Measurements from ENCODE around the gene OBSCN.

DNA sequence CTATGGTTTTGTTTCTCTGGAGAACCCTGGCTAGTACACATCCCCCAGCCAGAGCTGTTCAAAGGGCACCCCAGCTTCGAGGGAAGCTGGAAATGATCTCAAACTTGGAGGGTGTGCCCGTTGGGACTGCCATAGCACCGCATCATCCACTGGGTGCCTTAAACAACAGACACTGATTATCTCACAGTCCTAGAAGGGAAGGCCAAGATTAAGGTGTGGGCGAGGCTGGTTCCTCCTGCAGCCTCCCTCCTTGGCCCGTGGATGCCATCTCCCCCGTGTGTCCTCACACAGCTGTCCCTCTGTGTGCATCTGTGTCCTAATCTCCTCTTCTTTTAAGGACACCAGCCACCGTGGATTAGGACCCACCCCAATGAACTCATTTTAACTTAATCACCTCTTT, 46.5 kb upstream of the OBSCN start:
- TF ChIP-seq EZH2 (IDR thresholded peaks at IDR 0.05; ENCODE audit: borderline replicate concordance, low read length): no peak
- TF ChIP-seq, protein P1, sequence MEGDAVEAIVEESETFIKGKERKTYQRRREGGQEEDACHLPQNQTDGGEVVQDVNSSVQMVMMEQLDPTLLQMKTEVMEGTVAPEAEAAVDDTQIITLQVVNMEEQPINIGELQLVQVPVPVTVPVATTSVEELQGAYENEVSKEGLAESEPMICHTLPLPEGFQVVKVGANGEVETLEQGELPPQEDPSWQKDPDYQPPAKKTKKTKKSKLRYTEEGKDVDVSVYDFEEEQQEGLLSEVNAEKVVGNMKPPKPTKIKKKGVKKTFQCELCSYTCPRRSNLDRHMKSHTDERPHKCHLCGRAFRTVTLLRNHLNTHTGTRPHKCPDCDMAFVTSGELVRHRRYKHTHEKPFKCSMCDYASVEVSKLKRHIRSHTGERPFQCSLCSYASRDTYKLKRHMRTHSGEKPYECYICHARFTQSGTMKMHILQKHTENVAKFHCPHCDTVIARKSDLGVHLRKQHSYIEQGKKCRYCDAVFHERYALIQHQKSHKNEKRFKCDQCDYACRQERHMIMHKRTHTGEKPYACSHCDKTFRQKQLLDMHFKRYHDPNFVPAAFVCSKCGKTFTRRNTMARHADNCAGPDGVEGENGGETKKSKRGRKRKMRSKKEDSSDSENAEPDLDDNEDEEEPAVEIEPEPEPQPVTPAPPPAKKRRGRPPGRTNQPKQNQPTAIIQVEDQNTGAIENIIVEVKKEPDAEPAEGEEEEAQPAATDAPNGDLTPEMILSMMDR (IDR thresholded peaks at IDR 0.05; ENCODE audit: low read length): no peak
